GM12801 (cell line): ENCODE results near the gene CNOT3.

Experiments
- TF ChIP-seq, protein P1 (sequence below): IDR thresholded peaks from one replicate; pipeline ENCODE4 v1.5.1; 2011; ENCODE audit warnings: control low read depth; ENCODE audit not compliant: insufficient read length; ENCODE audit errors: extremely low read depth

The CNOT3 gene

GRCh38 chr19:54180691-54181091, 43.1 kb downstream of the CNOT3 start:
- TF ChIP-seq, protein P1, sequence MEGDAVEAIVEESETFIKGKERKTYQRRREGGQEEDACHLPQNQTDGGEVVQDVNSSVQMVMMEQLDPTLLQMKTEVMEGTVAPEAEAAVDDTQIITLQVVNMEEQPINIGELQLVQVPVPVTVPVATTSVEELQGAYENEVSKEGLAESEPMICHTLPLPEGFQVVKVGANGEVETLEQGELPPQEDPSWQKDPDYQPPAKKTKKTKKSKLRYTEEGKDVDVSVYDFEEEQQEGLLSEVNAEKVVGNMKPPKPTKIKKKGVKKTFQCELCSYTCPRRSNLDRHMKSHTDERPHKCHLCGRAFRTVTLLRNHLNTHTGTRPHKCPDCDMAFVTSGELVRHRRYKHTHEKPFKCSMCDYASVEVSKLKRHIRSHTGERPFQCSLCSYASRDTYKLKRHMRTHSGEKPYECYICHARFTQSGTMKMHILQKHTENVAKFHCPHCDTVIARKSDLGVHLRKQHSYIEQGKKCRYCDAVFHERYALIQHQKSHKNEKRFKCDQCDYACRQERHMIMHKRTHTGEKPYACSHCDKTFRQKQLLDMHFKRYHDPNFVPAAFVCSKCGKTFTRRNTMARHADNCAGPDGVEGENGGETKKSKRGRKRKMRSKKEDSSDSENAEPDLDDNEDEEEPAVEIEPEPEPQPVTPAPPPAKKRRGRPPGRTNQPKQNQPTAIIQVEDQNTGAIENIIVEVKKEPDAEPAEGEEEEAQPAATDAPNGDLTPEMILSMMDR: no peak

- TF ChIP-seq, protein P1: no peak
Measured at GRCh38 chr19:54183431-54183830, 45.9 kb downstream of the CNOT3 start.

DNA sequence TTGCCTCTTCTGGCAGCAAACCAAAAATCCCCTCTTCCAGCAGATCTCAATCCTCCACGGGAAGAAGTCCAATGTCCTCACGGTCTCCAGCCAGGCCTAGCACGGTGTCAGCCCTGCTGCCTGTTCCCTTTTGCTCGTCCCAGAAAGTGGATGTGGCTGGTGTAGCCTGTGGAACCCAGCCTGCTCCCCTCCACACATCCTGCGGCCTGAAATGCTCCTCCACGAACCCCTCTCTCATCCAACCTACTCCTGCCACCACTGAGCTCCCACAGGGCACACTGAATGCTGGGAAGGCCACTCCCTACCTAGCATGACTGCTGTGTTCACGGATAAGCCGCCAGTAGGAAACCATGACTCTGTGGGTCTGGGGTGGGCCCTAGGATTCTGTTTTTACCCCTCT, 48.8 kb downstream of the CNOT3 start:
- TF ChIP-seq, protein P1: no peak

DNA sequence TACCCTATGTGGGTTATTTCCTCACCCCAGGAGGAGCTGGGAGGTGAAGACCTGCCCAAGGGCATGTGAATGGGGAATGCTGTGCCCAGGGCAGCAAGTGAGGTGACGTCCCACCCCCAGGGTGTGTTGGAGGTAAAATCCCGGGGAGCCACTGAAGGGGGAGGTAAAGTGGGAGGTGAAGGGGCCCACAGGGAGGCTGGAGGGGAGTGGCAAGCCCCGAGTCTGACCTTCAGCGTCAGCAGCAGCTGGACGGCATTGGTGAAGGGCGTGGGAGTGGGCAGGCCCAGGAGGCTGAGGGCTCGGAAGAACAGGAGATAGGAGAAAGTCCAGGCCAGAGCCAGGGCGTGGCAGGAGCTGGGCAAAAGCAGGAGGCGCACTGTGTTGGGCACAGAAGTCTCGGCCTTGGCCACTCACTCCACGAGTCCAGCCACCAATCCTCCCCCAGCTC, 49.4 kb downstream of the CNOT3 start:
- TF ChIP-seq, protein P1: no peak

DNA sequence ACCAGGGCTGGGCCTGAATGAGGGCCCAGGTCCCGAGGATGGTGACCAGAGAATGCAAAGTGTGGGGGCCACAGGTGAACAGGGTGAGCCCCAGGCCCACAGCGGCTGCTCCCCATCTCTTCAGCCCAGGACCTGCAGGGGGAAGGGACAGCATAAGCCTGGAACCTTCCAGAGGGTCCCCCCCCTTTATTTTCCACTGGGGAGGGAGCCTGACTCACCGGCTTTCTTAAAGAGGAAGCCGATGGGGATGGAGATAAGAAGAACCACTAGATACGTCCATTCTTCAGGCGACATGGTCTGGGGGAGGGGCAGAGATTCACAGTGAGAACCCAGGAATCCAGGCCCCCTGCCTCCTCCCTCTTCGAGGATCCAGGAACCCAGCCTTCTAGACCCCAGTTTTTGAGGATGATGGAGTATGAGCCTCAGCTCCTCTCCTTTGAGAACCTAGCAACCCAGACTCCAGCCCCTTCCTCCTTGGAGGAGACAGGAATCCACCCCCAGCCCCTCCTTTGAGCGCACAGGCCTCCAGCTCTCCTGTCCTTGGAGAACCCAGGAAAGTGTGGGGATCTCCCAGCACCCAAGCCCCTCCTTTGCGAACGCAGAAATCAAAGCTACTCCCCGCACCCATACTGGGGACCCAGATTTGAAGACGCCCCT, 50.8 kb downstream of the CNOT3 start:
- TF ChIP-seq, protein P1: no peak

DNA sequence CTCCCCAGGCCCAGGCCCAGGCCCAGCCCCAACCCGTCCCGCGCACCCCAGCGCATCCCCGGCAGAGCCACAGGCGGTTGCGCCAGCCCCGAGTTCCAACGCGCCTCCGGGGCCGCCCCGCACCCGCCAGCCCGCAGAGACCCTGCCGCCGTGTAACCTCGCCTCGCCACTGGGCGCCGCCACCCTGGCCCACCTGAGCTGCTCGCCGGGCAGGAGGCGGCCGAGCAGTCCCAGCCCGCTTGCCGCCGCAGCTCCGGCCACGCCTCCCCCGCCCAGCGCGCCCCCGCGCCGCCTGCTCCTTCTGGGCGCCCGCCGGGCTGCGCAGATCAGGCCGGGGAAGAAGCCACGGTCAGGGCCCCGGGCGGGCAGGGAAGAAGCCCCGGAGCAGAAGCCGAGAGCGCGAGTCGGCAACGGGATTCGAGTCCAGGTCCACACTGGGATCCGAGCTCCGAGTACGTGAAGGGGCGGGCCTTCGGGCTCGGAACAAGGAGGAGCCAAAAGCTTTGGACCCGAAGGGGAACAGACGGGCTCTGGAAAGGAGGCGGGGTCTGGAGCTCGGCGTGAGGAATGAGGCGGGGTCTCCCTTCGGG, 51.7 kb downstream of the CNOT3 start, which contains the start of gene MBOAT7:
MBOAT7 (minus strand) TSS at position 436 of the 590 bp plus-strand sequence. CDS start 1,072 bp downstream, outside the sequence.
- TF ChIP-seq, protein P1: no peak

DNA sequence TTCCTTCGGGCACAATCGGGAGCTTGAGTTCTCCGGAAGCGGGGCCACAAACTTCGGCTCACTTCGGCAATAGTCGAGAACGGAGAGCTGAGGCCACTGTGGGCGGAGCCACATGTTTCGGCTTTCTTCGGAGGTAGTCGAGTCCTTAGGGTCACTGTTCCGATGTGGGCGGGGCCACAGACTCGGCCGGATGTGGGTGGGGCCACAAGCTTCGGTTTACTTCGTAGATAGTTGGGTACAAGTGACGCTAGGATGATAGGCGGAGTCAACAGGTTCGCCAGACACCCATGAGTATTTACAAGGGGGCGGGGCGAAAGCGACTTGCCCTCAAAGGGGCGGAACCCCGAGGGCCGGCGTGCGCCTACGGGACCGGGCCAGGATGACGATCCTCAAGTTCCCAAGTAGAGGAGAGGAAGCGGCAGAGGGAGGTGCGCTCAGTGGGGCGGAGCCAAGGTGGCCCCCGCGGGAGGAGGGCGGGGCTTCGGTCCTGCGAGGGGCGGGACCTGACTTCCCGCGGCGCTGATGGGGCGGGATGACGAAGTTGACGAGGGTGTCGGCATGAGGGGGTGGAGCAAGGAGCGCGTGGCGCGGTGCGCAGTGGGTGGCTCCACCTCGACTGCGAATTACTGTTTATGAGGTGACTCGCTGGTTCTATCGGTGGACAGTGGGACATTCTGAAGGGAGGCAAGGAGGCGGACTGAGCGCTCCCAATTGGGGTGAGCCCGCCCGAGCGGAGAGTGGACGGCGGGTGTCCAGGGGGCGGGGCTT, 52.4 kb downstream of the CNOT3 start:
- TF ChIP-seq, protein P1: no peak
